Measurements from ENCODE around the gene CLTCL1.
"Not testable (repeated sequence)": the region's sequence is repeated elsewhere in the genome, so short reads cannot be mapped to it uniquely, and the experiment has no call there.

The CLTCL1 gene

DNA sequence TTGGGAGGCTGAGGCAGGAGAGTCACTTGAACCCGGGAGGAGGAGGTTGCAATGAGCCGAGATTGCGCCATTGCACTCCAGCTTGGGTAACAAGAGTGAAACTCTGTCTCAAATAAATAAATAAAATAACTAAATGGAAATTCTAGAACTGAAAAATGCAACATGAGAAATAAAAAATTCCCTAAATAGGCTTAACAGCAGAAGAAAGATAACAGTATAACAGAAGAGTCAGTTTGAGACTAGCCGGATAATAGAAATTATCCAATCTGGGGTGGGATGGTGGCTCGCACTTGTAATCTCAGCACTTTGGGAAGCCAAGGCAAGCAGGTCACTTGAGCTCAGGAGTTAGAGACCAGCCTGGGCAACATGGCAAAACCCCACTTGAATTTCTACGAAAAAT is 127.1 kb downstream of the CLTCL1 start:
- H3K27me3 ChIP-seq (ENCODE audit: insufficient read depth, low read length): peaks cover 30% of the 10 kb centered on the region

DNA sequence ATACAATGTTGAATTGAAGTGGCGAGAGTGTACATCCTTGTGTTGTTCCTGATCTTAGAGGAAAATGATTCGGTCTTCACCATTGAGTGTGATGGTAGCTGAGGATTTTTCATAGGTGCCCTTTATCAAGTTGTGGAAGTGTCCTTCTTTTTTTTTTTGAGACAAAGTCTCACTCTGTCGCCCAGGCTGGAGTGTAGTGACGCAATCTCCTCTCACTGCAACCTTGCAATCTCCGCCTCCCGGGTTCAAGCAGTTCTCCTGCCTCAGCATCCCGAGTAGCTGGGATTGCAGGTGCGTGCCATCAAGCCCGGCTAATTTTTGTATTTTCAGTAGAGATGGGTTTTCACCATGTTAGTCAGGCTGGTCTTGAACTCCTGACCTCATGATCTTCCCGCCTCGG is 132.9 kb downstream of the CLTCL1 start:
- not testable (repeated sequence) for H2AFZ ChIP-seq (ENCODE audit: low read length, unreplicated experiment); H3K27me3 ChIP-seq (ENCODE audit: insufficient read depth, low read length); H3K27ac ChIP-seq (ENCODE audit: low read depth, low read length); H3K4me1 ChIP-seq (ENCODE audit: control insufficient read depth, insufficient read depth, low read length, unreplicated experiment); H3K36me3 ChIP-seq (ENCODE audit: insufficient read depth, low read length); H3K79me2 ChIP-seq (ENCODE audit: control insufficient read depth, insufficient read depth, low read length, unreplicated experiment); H3K4me3 ChIP-seq (ENCODE audit: low read depth, low read length)

More for the DNA sequence above, 127.1 kb downstream of the CLTCL1 start:
- Histone ChIP-seq H3K27ac (ENCODE audit: low read depth, low read length) (no peak overlapping the region), H3K4me1 (ENCODE audit: control insufficient read depth, insufficient read depth, low read length, unreplicated experiment) (no peaks in the 10 kb centered on the region), H3K4me3 (ENCODE audit: low read depth, low read length) (no peak overlapping the region), H2AFZ (ENCODE audit: low read length, unreplicated experiment) (no peak overlapping the region), H3K79me2 (ENCODE audit: control insufficient read depth, insufficient read depth, low read length, unreplicated experiment) (no peaks in the 10 kb centered on the region), H3K36me3 (ENCODE audit: insufficient read depth, low read length) (no peaks in the 10 kb centered on the region)

DNA sequence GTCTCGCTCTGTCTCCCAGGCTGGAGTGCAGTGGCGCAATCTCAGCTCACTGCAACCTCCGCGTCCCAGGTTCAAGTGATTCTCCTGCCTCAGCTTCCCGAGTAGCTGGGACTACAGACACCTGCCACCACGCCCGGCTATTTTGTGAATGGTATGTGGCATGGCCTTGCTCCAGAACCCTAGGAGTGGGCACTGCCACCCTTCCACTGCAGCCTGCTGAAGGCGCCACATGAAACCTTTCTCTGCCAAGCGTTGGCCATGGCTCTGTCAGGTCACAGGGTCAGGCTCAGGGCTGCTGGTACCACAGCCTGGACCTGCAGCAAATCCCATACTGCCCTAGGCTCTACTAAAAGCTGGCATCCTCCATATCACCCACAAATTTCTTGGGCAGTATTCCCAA is 135.4 kb downstream of the CLTCL1 start:
- H2AFZ ChIP-seq (ENCODE audit: low read length, unreplicated experiment); H3K79me2 ChIP-seq (ENCODE audit: control insufficient read depth, insufficient read depth, low read length, unreplicated experiment); H3K27ac ChIP-seq (ENCODE audit: low read depth, low read length); H3K4me3 ChIP-seq (ENCODE audit: low read depth, low read length); H3K36me3 ChIP-seq (ENCODE audit: insufficient read depth, low read length); H3K4me1 ChIP-seq (ENCODE audit: control insufficient read depth, insufficient read depth, low read length, unreplicated experiment): not testable (repeated sequence)
- peaks cover 19% of the 10 kb centered on the region for H3K27me3 ChIP-seq (ENCODE audit: insufficient read depth, low read length)

DNA sequence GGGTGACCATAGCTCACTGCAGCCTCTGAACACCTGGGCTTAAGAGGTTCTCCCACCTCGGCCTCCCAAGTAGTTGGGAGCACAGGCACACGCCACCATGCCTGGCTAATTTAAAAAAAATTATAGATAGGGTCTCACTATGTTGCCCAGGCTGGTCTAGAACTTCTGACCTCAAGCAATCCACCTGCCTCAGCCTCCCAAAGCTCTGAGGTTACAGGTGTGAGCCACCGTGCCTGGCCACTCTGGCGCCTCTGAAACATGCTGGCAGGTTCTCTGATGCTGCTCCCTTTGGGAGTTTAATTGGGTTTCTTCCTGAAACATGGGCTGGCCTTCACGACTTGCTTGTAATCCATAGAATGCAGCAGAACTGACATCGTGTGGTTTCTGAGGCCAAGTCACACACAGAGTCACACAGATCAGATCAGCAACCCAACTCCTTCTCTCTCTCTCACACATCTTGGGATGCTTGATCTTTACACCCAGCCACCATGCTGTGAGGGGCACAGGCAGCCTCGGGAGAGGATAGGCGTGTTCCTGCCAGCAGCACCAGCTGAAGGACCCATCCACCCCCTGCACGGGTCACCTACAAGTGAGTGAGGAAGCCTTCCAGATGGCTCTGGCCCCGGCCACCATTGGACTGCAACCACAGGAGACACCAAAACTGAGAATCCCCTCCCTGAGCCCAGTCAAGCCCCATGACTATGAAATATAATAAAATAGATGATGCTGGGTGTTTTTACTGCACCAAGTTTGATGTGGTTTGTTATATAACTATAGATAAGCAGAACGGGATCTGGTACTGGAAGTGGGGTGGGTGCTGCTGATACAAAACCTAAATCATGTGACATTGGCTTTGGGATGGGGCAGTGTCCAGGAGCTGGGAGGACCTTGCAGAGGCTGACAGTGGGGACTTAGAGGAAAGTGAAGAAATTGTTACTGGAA is 138.3 kb downstream of the CLTCL1 start:
- H3K4me1 ChIP-seq (ENCODE audit: control insufficient read depth, insufficient read depth, low read length, unreplicated experiment): no peaks in the 10 kb centered on the region
- peaks cover 42% of the 10 kb centered on the region for H3K27me3 ChIP-seq (ENCODE audit: insufficient read depth, low read length)

GRCh38 chr22:19151329-19152191 is 140.0 kb downstream of the CLTCL1 start:
- no peak overlapping the region for H3K4me3 ChIP-seq (ENCODE audit: low read depth, low read length)
- H3K27ac ChIP-seq (ENCODE audit: low read depth, low read length): no peak overlapping the region
- H3K4me1 ChIP-seq (ENCODE audit: control insufficient read depth, insufficient read depth, low read length, unreplicated experiment): no peaks in the 10 kb centered on the region
- H3K36me3 ChIP-seq (ENCODE audit: insufficient read depth, low read length): no peaks in the 10 kb centered on the region
- no peak overlapping the region for H2AFZ ChIP-seq (ENCODE audit: low read length, unreplicated experiment)
- no peaks in the 10 kb centered on the region for H3K79me2 ChIP-seq (ENCODE audit: control insufficient read depth, insufficient read depth, low read length, unreplicated experiment)
- peaks cover 52% of the 10 kb centered on the region for H3K27me3 ChIP-seq (ENCODE audit: insufficient read depth, low read length)

More for the DNA sequence above, 138.3 kb downstream of the CLTCL1 start:
- no peak overlapping the region for H2AFZ ChIP-seq (ENCODE audit: low read length, unreplicated experiment)
- no peak overlapping the region for H3K4me3 ChIP-seq (ENCODE audit: low read depth, low read length)
- no peaks in the 10 kb centered on the region for H3K36me3 ChIP-seq (ENCODE audit: insufficient read depth, low read length)
- no peaks in the 10 kb centered on the region for H3K79me2 ChIP-seq (ENCODE audit: control insufficient read depth, insufficient read depth, low read length, unreplicated experiment)
- no peak overlapping the region for H3K27ac ChIP-seq (ENCODE audit: low read depth, low read length)

DNA sequence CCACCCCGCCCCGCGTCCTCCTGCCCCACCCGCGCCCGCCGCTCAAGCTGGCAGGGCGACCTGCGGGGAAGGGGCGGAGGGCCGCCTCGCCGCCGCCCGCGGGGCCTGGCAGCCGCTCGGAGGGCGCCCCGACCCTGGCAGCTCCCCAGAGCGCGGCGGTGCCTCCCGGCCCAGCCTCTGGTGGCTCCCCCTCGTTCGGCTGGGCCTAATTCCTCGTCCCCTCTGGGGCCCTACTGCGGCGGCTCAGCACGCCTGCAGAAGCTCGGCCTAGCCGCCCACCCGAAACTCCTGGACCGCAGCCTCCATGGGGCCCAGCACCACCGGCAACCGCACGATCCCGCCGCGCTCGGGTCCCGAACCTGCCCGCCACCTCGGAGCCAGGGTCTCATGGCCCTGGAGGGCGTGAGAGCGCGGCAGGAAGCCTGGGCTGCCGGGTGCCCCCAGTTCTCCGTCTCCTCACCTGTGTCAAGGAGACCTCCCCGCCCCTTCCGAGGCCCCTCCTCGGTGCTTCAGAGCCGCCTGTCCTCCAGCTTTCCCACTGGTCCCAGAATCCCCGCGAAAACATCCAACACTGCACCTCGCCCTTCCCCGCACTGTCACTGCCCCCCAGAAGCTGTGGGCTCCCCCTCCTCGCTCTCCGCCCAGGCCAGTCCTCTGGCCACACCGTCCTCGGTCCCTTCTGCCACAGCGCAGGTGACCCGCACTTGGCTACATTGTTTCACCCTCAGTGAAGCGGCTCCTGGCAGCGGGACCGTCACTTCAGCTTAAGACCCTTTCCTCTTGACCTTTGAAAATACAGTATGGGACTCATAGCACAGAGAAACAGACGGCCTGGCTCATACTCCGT is 140.8 kb downstream of the CLTCL1 start:
- Histone ChIP-seq H3K79me2 (ENCODE audit: control insufficient read depth, insufficient read depth, low read length, unreplicated experiment) (no peaks in the 10 kb centered on the region), H3K36me3 (ENCODE audit: insufficient read depth, low read length) (no peaks in the 10 kb centered on the region), H3K27me3 (ENCODE audit: insufficient read depth, low read length) (peaks cover 52% of the 10 kb centered on the region), H3K4me3 (ENCODE audit: low read depth, low read length) (no peak overlapping the region), H3K4me1 (ENCODE audit: control insufficient read depth, insufficient read depth, low read length, unreplicated experiment) (no peaks in the 10 kb centered on the region), H2AFZ (ENCODE audit: low read length, unreplicated experiment) (no peak overlapping the region), H3K27ac (ENCODE audit: low read depth, low read length) (no peak overlapping the region)

- H3K79me2 ChIP-seq (ENCODE audit: control insufficient read depth, insufficient read depth, low read length, unreplicated experiment): no peaks in the 10 kb centered on the region
- H3K4me3 ChIP-seq (ENCODE audit: low read depth, low read length): no peak within 1 kb of the TSS
- no peaks in the 10 kb centered on the region for H3K4me1 ChIP-seq (ENCODE audit: control insufficient read depth, insufficient read depth, low read length, unreplicated experiment)
- no peaks in the 10 kb centered on the region for H3K36me3 ChIP-seq (ENCODE audit: insufficient read depth, low read length)
- H3K27ac ChIP-seq (ENCODE audit: low read depth, low read length): no peak within 1 kb of the TSS
- peaks cover 52% of the 10 kb centered on the region for H3K27me3 ChIP-seq (ENCODE audit: insufficient read depth, low read length)
- H2AFZ ChIP-seq (ENCODE audit: low read length, unreplicated experiment): no peak within 1 kb of the TSS
These were observed 141.5 kb downstream of the CLTCL1 start, which contains the start of gene GSC2 for GRCh38 chr22:19149991-19150390. TSS of gene GSC2 (minus strand) at chr22:19150292. CDS start at chr22:19150283, 9 bp downstream.

DNA sequence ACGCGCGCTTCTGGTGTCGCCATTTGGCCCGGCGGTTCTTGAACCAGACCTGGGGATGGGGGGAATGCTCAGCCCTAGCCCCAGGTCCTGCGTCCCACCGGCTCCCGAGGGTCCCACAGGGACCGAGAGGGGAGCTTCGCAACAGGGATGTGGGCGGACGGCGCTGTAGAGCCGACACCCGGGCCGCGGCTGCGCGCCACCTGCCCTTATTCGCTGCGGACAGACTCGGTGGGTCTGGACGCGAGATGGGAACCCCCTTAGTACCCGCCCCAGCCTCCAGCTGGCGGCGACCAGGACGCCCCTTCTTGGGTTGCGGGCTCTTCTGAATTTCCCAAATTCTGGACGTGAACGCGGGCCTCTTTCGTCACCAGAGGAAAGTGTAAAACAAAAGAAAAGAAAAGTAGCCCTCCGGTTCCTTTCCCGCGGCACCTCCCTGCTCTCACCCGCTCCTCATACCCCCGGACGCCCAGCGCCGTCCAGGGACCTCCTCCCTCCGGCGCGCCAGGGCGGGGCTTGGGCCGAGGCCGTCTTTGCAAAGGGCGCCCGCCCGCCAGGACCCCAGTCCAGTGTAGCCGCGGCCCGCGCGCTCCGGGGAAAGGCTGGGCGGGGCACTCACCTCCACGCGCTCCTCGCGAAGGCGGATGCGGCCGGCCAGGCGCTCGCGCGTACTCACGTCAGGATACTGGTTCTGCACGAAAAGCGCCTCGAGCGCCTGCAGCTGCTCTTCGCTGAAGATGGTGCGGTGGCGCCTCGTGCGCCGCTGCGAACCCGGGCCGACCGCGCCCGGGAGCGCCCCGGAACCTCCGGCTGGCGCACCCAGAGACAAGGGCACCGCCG is 142.3 kb downstream of the CLTCL1 start:
- no peak overlapping the region for H2AFZ ChIP-seq (ENCODE audit: low read length, unreplicated experiment)

GRCh38 chr22:19148417-19149046 is 143.0 kb downstream of the CLTCL1 start:
- no peaks in the 10 kb centered on the region for H3K4me1 ChIP-seq (ENCODE audit: control insufficient read depth, insufficient read depth, low read length, unreplicated experiment)
- no peak overlapping the region for H3K27ac ChIP-seq (ENCODE audit: low read depth, low read length)
- peaks cover 50% of the 10 kb centered on the region for H3K27me3 ChIP-seq (ENCODE audit: insufficient read depth, low read length)
- no peaks in the 10 kb centered on the region for H3K36me3 ChIP-seq (ENCODE audit: insufficient read depth, low read length)
- H3K4me3 ChIP-seq (ENCODE audit: low read depth, low read length): no peak overlapping the region
- H2AFZ ChIP-seq (ENCODE audit: low read length, unreplicated experiment): no peak overlapping the region
- peaks cover 7% of the 10 kb centered on the region for H3K79me2 ChIP-seq (ENCODE audit: control insufficient read depth, insufficient read depth, low read length, unreplicated experiment)

More for the DNA sequence above, 142.3 kb downstream of the CLTCL1 start:
- H3K4me3 ChIP-seq (ENCODE audit: low read depth, low read length): no peak overlapping the region
- peaks cover 1% of the 10 kb centered on the region for H3K79me2 ChIP-seq (ENCODE audit: control insufficient read depth, insufficient read depth, low read length, unreplicated experiment)
- H3K4me1 ChIP-seq (ENCODE audit: control insufficient read depth, insufficient read depth, low read length, unreplicated experiment): no peaks in the 10 kb centered on the region
- H3K27me3 ChIP-seq (ENCODE audit: insufficient read depth, low read length): peaks cover 52% of the 10 kb centered on the region
- H3K36me3 ChIP-seq (ENCODE audit: insufficient read depth, low read length): no peaks in the 10 kb centered on the region
- no peak overlapping the region for H3K27ac ChIP-seq (ENCODE audit: low read depth, low read length)

All from ACC112 (cell line).